Stimulated activated CD4-positive, alpha-beta T cell treated with anti-CD3 and anti-CD28 coated beads, Interleukin-15, amount 100 ng/mL, for 48 hours (primary cell): ENCODE data around the gene PGAP1.

ENCODE experiments used
- DNase-seq, 2 donors: peaks; one replicate each; pipeline ENCODE4 v3.0.0-alpha.2; 2020; ENCODE audit warnings: low read depth in 2 of 2

Gene PGAP1

DNA sequence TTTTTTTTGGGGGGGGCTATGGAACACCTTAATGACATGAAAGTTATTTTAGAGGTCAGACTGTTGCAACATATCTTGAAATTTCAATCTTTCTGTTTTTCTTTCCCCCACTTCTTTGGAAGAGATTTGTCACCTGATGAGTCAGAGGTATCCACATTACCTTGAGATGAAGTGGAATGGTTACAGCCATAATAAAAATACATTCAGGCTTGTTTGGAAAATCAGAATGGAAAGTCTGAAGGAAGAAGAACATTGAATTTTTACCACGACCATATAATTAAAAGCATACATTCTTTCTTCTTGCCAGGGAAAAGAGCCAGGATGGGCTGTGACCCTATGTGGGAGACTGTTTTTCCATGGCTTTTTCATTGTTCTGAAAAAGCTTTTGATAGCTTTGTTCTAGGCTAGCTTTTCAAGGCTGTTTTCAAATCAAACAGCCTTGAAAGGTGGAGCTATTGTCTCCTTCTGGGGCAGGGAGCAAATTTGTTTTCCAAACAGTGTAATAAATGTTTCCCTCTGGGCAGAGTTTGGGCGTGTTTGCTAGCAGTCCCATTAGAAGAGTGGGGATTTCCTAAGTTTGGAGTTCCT is 124.7 kb downstream of the PGAP1 start:
- no peak for DNase-seq

DNA sequence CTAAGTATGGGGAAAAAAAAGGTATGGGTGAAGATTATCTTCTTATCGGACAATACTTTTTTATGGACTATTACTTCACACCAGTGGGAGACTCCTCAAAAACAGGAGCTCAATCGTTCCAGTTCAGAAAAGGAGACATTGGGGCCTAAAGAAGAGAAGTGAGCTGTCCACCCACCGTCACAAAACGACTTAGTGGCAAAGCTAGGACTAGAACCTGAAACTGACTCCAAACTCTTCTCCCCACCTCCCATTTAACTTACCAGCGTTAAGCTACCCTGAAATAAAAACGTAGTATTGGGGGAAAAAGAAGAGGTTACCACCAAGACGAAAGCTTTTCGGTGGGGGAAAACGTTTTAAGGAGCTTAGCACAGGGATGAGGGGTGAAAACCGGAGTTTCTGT is 127.5 kb downstream of the PGAP1 start:
- DNase-seq: no peak

DNA sequence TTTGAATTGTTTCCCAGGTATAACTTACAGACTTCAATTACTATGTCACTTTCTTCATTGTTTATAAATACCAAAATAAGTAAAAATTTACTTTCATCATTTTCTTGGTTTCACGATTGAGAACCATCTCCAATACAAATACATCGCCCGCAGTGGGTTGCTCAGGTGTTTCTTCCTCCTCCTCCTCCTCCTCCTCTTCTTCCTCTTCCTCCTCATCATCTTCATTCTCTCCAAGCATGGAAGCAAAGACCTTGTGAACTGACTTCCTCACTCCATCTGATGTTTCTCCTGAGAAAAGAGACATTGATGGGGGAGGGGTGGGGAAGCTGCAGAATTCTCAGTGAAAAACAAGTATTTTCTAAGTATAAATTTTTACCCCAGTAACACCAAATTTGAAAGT is 133.6 kb downstream of the PGAP1 start:
- DNase-seq: no peak

DNA sequence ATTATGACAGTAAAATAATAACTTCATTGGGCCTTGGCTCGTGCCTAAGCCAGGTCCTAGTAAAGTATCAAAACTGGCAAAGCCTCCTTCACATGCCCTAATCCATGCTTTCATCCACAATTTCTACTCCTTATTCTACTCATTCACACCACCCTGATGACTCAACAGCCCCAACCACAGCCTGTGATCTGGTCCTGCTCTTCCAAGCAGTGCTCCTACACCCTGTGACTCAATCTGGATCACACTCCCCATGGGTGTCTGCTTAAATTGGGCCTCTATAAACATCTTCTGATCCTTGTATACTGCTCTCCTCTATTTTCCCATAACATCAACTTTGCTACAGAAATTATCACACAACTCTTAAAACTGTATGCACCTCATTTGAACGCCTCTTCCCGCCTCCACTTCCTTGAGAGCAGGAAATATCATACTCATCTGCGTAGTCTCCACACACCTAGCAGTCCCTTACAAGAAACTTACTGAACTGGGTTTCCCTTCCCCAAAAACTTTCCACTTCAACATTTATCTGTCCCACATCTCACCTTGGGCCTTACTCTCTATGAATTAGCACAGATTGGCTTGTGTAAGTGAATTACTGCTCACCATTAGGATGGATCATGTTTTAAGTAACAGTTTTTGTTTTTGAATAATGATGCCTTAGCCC is 142.9 kb downstream of the PGAP1 start:
- DNase-seq: peak; percentile 26 to 35
